BJ (cell line): Measurements from ENCODE around the gene MICAL3. TPM values are rescaled to one million over a fixed set of nuclear protein-coding genes. Genes with fewer than 3 reads are reported as not detected.

ENCODE experiments used
- CTCF ChIA-PET: fragments of 350-600 bp; formaldehyde crosslinking; extraction: SDS; loops from one replicate; lab custom pipeline; 2021; ENCODE audit warnings: antibody characterized with exemption, inconsistent platforms; lab: Yijun Ruan, JAX
- POLR2A ChIA-PET: fragments of 300-600 bp; sonication (Branson Sonifier 250); formaldehyde crosslinking; extraction: SDS; loops from one replicate; lab custom pipeline; 2021; ENCODE audit warnings: antibody characterized with exemption; lab: Charles Lee
- DNase-seq: peaks from one replicate; pipeline ENCODE4 v3.0.0-alpha.2; 2011; ENCODE audit warnings: low read depth
- H3K27me3 ChIP-seq: 2 replicates; pipeline ENCODE4 v1.6.0; 2011; ENCODE audit warnings: low read length; ENCODE audit not compliant: control insufficient read depth, insufficient read depth
- H3K36me3 ChIP-seq: 2 replicates; pipeline ENCODE4 v1.5.1; 2011; ENCODE audit warnings: low read length; ENCODE audit not compliant: control insufficient read depth, insufficient read depth
- H3K4me3 ChIP-seq: 2 replicates; pipeline ENCODE4 v1.5.1; 2011; ENCODE audit warnings: low read depth, mild to moderate bottlenecking, control low read depth, low read length
- CTCF ChIP-seq: IDR thresholded peaks from 2 replicates; pipeline ENCODE4 v1.5.1; 2011; ENCODE audit warnings: low read depth, mild to moderate bottlenecking, control low read depth, inconsistent platforms, low read length, moderate library complexity; ENCODE audit not compliant: insufficient read depth
- polyA plus RNA-seq: library from polyadenylated mRNA; depleted of rRNA; stranded (reverse); fragments of >200 nt; gene quantifications from 2 replicates; pipeline ENCODE4 v1.2.3, GENCODE V29; 2011

Gene MICAL3
- polyA plus RNA-seq, 1 experiment = 16.4 TPM

- POLR2A ChIA-PET = no interaction called here
Measured at GRCh38 chr22:18059094-18059417, 34.7 kb upstream of the MICAL3 start.

DNA sequence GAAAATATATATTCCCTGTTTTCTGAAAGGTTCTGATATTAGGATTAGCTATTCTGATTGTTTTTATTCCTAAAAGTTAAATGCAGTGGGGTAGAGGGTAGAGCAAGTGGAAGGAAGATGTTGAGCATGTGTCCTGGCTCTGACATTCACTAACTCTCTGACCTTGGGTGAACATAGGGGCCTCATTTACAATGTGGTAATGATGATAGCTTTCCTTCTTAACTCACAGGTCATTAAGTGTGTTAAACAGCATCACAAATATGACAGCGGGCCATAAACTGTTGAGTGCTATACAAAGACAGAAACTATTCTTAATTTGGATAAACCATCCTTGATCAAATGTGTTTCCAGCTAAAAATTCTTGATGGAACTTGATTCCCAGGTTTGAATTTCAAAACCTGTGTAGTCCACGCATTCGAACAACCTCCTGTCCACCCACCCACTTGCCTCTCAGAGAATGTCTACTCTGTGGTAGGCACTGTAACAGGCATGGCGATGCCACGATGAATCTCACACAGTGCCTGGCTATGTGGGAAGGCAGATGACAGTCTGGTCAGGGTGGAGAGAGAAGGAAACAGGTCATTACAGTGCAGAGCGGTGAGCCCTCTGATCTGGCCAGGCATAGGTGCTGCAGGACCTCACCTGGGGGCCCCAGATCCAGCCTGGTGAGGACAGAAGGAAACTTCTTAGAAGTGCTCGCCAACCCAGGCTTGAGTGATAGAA, 34.2 kb upstream of the MICAL3 start:
- no peak for TF ChIP-seq CTCF
- H3K27me3 ChIP-seq = no peaks in the 10 kb centered on the region
- no peaks in the 10 kb centered on the region for H3K36me3 ChIP-seq
- no peak overlapping the region for H3K4me3 ChIP-seq
- no peak for DNase-seq
- ChIA-PET POLR2A (no interaction called here), CTCF (interaction anchor here (1.2 to 3.2 kb wide), 2 partner anchors 18 to 228 kb away, joined by 3 to 15 read pairs; partner anchors contain the start of gene PEX26)

More at GRCh38 chr22:18059094-18059417, 34.7 kb upstream of the MICAL3 start:
- no peaks in the 10 kb centered on the region for H3K36me3 ChIP-seq
- CTCF ChIA-PET = interaction anchor here (0.7 to 1.2 kb wide), 2 partner anchors 17 to 229 kb away, joined by 3 read pairs; no protein-coding TSS in a partner anchor
- no peak for TF ChIP-seq CTCF
- no peak for DNase-seq
- H3K27me3 ChIP-seq = no peaks in the 10 kb centered on the region
- H3K4me3 ChIP-seq = no peak overlapping the region

- POLR2A ChIA-PET = no interaction called here
Measured at GRCh38 chr22:18057568-18058209, 33.3 kb upstream of the MICAL3 start.

DNA sequence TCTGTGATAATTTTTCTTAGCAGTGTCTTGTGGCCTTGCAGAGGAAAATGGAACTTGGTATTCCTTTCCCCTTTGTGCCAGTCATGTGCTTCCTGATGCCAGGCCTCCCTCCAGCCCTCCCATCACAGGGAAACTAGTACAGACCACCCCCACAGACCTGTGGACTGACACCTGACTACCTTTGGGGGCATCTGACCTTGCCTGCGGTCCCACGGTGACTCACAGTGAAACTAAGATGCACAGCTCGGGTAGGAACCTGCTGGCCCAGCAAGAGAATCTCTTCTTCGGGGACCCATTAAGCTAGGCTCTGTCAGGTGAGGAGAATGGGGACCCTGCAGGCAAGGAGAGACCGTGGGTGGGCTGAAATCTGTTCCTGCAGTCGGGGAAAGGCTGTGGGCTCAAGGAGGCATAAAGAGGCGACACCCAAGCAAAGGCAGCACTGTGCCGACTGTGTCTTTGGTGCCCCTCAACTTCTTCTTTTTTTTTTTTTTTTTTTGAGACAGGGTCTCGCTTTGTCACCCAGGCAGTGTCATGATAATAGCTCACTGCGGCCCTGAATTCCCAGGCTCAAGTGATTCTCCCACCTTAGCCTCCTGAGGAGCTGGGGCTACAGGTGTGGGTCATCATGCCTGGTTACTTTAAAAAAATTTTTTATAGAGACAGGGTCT, 32.6 kb upstream of the MICAL3 start:
- no peak for DNase-seq
- CTCF ChIA-PET = interaction anchor here (0.7 to 3.2 kb wide), 4 partner anchors 12 to 227 kb away, joined by 3 to 15 read pairs (median 4); partner anchors contain the start of genes MICAL3 and PEX26
- no peaks in the 10 kb centered on the region for H3K36me3 ChIP-seq
- POLR2A ChIA-PET = no interaction called here
- H3K27me3 ChIP-seq = no peaks in the 10 kb centered on the region
- TF ChIP-seq CTCF = no peak
- no peak overlapping the region for H3K4me3 ChIP-seq

More at GRCh38 chr22:18057568-18058209, 33.3 kb upstream of the MICAL3 start:
- Histone ChIP-seq H3K27me3 (no peaks in the 10 kb centered on the region), H3K36me3 (no peaks in the 10 kb centered on the region), H3K4me3 (no peak overlapping the region)
- CTCF ChIA-PET = interaction anchor here (3.2 kb wide), 1 partner anchor 19 kb away, joined by 15 read pairs; the partner anchor contains the start of gene PEX26
- peak; percentile 90 for DNase-seq
- TF ChIP-seq CTCF = no peak

GRCh38 chr22:18056161-18056666, 31.9 kb upstream of the MICAL3 start:
- Histone ChIP-seq H3K4me3 (no peak overlapping the region), H3K36me3 (no peaks in the 10 kb centered on the region), H3K27me3 (no peaks in the 10 kb centered on the region)
- ChIA-PET CTCF (interaction anchor here (0.7 to 3.2 kb wide), 4 partner anchors 12 to 226 kb away, joined by 3 to 15 read pairs (median 4); partner anchors contain the start of genes MICAL3 and PEX26), POLR2A (interaction anchor here (0.7 kb wide), 1 partner anchor 284 kb away, joined by 3 read pairs; no protein-coding TSS in a partner anchor)
- peak; percentile 82 for DNase-seq
- no peak for TF ChIP-seq CTCF
